ENCODE measurements around the gene MPND.
A peak's percentile ranks its signal among the peaks of the same experiment; 100 is the strongest.

Gene MPND

GRCh38 chr19:4385291-4386040, 42.1 kb downstream of the MPND start:
- no peak for DNase-seq

- no peak for DNase-seq
Measured at GRCh38 chr19:4386041-4386782, 42.9 kb downstream of the MPND start.

GRCh38 chr19:4388337-4389063, 45.1 kb downstream of the MPND start:
- DNase-seq: no peak

GRCh38 chr19:4389064-4389375, 45.7 kb downstream of the MPND start:
- DNase-seq: no peak

- DNase-seq: no peak
Measured at GRCh38 chr19:4389511-4390016, 46.2 kb downstream of the MPND start.

- DNase-seq: no peak
Measured at GRCh38 chr19:4390017-4390566, 46.7 kb downstream of the MPND start.

GRCh38 chr19:4390567-4391305, 47.4 kb downstream of the MPND start:
- DNase-seq: peak; percentile 20

GRCh38 chr19:4391306-4391693, 47.9 kb downstream of the MPND start:
- no peak for DNase-seq

GRCh38 chr19:4391701-4392483, 48.5 kb downstream of the MPND start:
- no peak for DNase-seq

- DNase-seq: no peak
Measured at GRCh38 chr19:4393947-4394590, 50.7 kb downstream of the MPND start.

- DNase-seq: no peak
Measured at GRCh38 chr19:4396949-4397783, 53.8 kb downstream of the MPND start.

GRCh38 chr19:4399812-4400134, 56.4 kb downstream of the MPND start:
- DNase-seq: peak; percentile 67

- peak; percentile 95 for DNase-seq
Measured at GRCh38 chr19:4400135-4400936, 57.0 kb downstream of the MPND start, which contains the start of gene SH3GL1. Gene SH3GL1, minus strand, starts transcription at chr19:4400547. Its CDS starts 179 bp downstream, at chr19:4400368.

- peak; percentile 35 for DNase-seq
Measured at GRCh38 chr19:4401769-4402170, 58.4 kb downstream of the MPND start.

- DNase-seq: peak; percentile 100
Measured at GRCh38 chr19:4402171-4403004, 59.0 kb downstream of the MPND start, which contains the start of gene CHAF1A. Gene CHAF1A, plus strand, starts transcription at chr19:4402640. Its CDS starts 123 bp downstream, at chr19:4402763.

GRCh38 chr19:4403005-4403761, 59.8 kb downstream of the MPND start:
- DNase-seq: peak; percentile 34

GRCh38 chr19:4405977-4406376, 62.6 kb downstream of the MPND start:
- no peak for DNase-seq

GRCh38 chr19:4406626-4407025, 63.3 kb downstream of the MPND start:
- DNase-seq: no peak

Measured in NCI-H69 (cell line).